HCT116 (cell line): ENCODE results near the gene ZNF646. TPM values are rescaled to one million over a fixed set of nuclear protein-coding genes. Genes with fewer than 3 reads are reported as not detected.

Experiments used
- ATAC-seq: fragments of 200-7000 bp; cut with Tn5 transposase; 2 replicates; pipeline ENCODE4 v1.9.1; 2020; ENCODE audit warnings: mild to moderate bottlenecking, moderate library complexity
- BruUV-seq: library from RNA; stranded (reverse); fragments of 400-500 nt; replicated peaks from 2 replicates; lab custom pipeline; 2021; lab: Mats Ljungman, UMichigan
- CTCF ChIA-PET: fragments of 300-600 bp; sonication (Branson Sonifier 250); formaldehyde crosslinking; loops from one replicate; lab custom pipeline; 2021; ENCODE audit warnings: antibody characterized with exemption; lab: Charles Lee
- POLR2A ChIA-PET: fragments of 300-600, 350-600 bp; sonication (Branson Sonifier 250); formaldehyde crosslinking; loops from one replicate; lab custom pipeline; 2021; ENCODE audit warnings: antibody characterized with exemption; lab: Charles Lee
- RAD21 ChIA-PET, 2 experiments: fragments of 300-600 bp; sonication (Branson Sonifier 250); formaldehyde crosslinking; loops; one replicate each; lab custom pipeline; 2023; ENCODE audit warnings: low total read pairs in 2 of 2; ENCODE audit not compliant: uncharacterized antibody in 2 of 2, unreplicated experiment in 2 of 2, low non-redundant PET in 1 of 2; lab: Charles Lee
- DNase-seq: peaks from one replicate; pipeline ENCODE4 v3.0.0-alpha.2; 2010; ENCODE audit warnings: low read depth, low spot score
- H2AFZ ChIP-seq: fragments of 200-600 bp; shearing (Covaris generic), sonication (generic); 2 replicates; pipeline ENCODE4 v1.6.1; 2017; ENCODE audit warnings: low read depth, mixed run types, mixed read lengths, antibody characterized with exemption, low read length; ENCODE audit not compliant: poor library complexity, severe bottlenecking
- H3K27ac ChIP-seq: 2 replicates; pipeline ENCODE4 v1.5.1; 2012; ENCODE audit warnings: low read depth, low read length
- H3K27me3 ChIP-seq: fragments of 200-600 bp; sonication (generic); 2 replicates; pipeline ENCODE4 v1.6.1; 2016; ENCODE audit warnings: mixed run types, low read length, mixed read lengths; ENCODE audit not compliant: insufficient read depth
- H3K36me3 ChIP-seq, 2 experiments: fragments of 200-500 bp in 1 of 2; fragments of 200-600 bp in 1 of 2; sonication (Bioruptor generic) in 1 of 2; sonication (generic) in 1 of 2; 2 replicates each; pipeline versions ENCODE4 v1.5.1 to v1.6.1; 2014 to 2016; ENCODE audit warnings: low read length in 2 of 2, inconsistent platforms in 1 of 2, mixed read lengths in 1 of 2, mixed run types in 1 of 2; ENCODE audit not compliant: insufficient read depth in 2 of 2, control insufficient read depth in 1 of 2
- H3K4me1 ChIP-seq, 2 experiments: fragments of 200-600 bp in 1 of 2; sonication (generic) in 1 of 2; 2 replicates each; pipeline versions ENCODE4 v1.5.1 to v1.6.1; 2012 to 2017; ENCODE audit warnings: low read length in 2 of 2, inconsistent platforms in 1 of 2, mild to moderate bottlenecking in 1 of 2, mixed read lengths in 1 of 2, mixed run types in 1 of 2, moderate library complexity in 1 of 2; ENCODE audit not compliant: insufficient read depth in 2 of 2, control insufficient read depth in 1 of 2
- H3K4me2 ChIP-seq: fragments of 200-600 bp; sonication (generic); 2 replicates; pipeline ENCODE4 v1.6.1; 2017; ENCODE audit warnings: mixed run types, low read length, mixed read lengths
- H3K4me3 ChIP-seq, 2 experiments: fragments of 200-600 bp in 1 of 2; sonication (generic) in 1 of 2; replicated peaks in 1 of 2; 2 replicates each; pipeline ENCODE4 v1.5.1; 2011 to 2016; ENCODE audit warnings: low read length in 2 of 2, control low read depth in 1 of 2, low read depth in 1 of 2, mild to moderate bottlenecking in 1 of 2, mixed read lengths in 1 of 2, mixed run types in 1 of 2
- H3K79me2 ChIP-seq: fragments of 200-600 bp; sonication (generic); 2 replicates; pipeline ENCODE4 v1.6.1; 2017; ENCODE audit warnings: mild to moderate bottlenecking, mixed run types, low read length, moderate library complexity, mixed read lengths; ENCODE audit not compliant: insufficient read depth
- H3K9ac ChIP-seq: fragments of 200-600 bp; sonication (generic); 2 replicates; pipeline ENCODE4 v1.6.1; 2016; ENCODE audit warnings: low read length, mixed read lengths
- H3K9me2 ChIP-seq: fragments of 200-600 bp; sonication (generic), shearing (Covaris generic); 2 replicates; pipeline ENCODE4 v1.6.1; 2017; ENCODE audit warnings: mixed run types, mild to moderate bottlenecking, moderate library complexity; ENCODE audit not compliant: insufficient read depth
- H3K9me3 ChIP-seq, 2 experiments: fragments of 200-500 bp in 1 of 2; fragments of 200-600 bp in 1 of 2; sonication (Bioruptor generic) in 1 of 2; sonication (generic) in 1 of 2; 2 replicates each; pipeline ENCODE4 v1.6.1; 2014 to 2017; ENCODE audit warnings: low read length in 2 of 2, mixed read lengths in 2 of 2, inconsistent platforms in 1 of 2, low read depth in 1 of 2, mild to moderate bottlenecking in 1 of 2, mixed run types in 1 of 2, moderate library complexity in 1 of 2; ENCODE audit not compliant: control insufficient read depth in 1 of 2, insufficient read depth in 1 of 2
- H4K20me1 ChIP-seq: fragments of 200-600 bp; sonication (generic), shearing (Covaris generic); 2 replicates; pipeline ENCODE4 v1.6.1; 2017; ENCODE audit warnings: mixed run types, mild to moderate bottlenecking, moderate library complexity; ENCODE audit not compliant: insufficient read depth
- CTCF ChIP-seq, 3 experiments: fragments of 200-600 bp in 1 of 3; sonication (generic) in 1 of 3; IDR thresholded peaks in 2 of 3; conservative IDR thresholded peaks in 1 of 3; 2 replicates each; pipeline ENCODE4 v1.5.1; 2012 to 2017; ENCODE audit warnings: low read depth in 2 of 3, low read length in 2 of 3, antibody characterized with exemption in 1 of 3, borderline replicate concordance in 1 of 3, control low read depth in 1 of 3, mild to moderate bottlenecking in 1 of 3, mixed read lengths in 1 of 3, mixed run types in 1 of 3, moderate library complexity in 1 of 3; ENCODE audit not compliant: insufficient read depth in 1 of 3
- ELF1 ChIP-seq: IDR thresholded peaks from 2 replicates; pipeline ENCODE4 v1.6.1; 2012; ENCODE audit warnings: low read depth, borderline replicate concordance
- EZH2 ChIP-seq: fragments of 200-600 bp; sonication (generic); IDR thresholded peaks from 2 replicates; pipeline ENCODE4 v1.6.1; 2017; ENCODE audit warnings: antibody characterized with exemption, mixed run types
- EZH2phosphoT487 ChIP-seq: fragments of 200-600 bp; IDR thresholded peaks from 2 replicates; pipeline ENCODE4 v1.6.1; 2018; ENCODE audit warnings: antibody characterized with exemption, borderline replicate concordance
- JUND ChIP-seq: IDR thresholded peaks from 2 replicates; pipeline ENCODE4 v1.6.1; 2012
- MAX ChIP-seq: IDR thresholded peaks from 2 replicates; pipeline ENCODE4 v1.6.1; 2012
- POLR2AphosphoS5 ChIP-seq: IDR thresholded peaks from 2 replicates; pipeline ENCODE4 v1.6.1; 2011; ENCODE audit warnings: mild to moderate bottlenecking, low read depth, low read length, moderate library complexity
- REST ChIP-seq: IDR thresholded peaks from 2 replicates; pipeline ENCODE4 v1.6.1; 2012; ENCODE audit warnings: low read depth
- SP1 ChIP-seq: IDR thresholded peaks from 2 replicates; pipeline ENCODE4 v1.6.1; 2012; ENCODE audit warnings: low read depth
- YY1 ChIP-seq: IDR thresholded peaks from 2 replicates; pipeline ENCODE4 v1.6.1; 2011; ENCODE audit warnings: low read length, low read depth, moderate library complexity, mild to moderate bottlenecking; ENCODE audit not compliant: insufficient replicate concordance; ENCODE audit errors: extremely low read depth
- ZFX ChIP-seq: fragments of 450-650 bp; IDR thresholded peaks from 2 replicates; pipeline ENCODE4 v1.6.1; 2017
- ZNF274 ChIP-seq: fragments of 200-500 bp; sonication (Bioruptor generic); IDR thresholded peaks from 2 replicates; pipeline ENCODE4 v1.6.1; 2014; ENCODE audit warnings: mild to moderate bottlenecking, low read depth, low read length, inconsistent platforms
- intact Hi-C: fragments of 100-400 bp; cut with micrococcal nuclease; formaldehyde crosslinking; loops from 2 replicates; pipeline ENCODE4 v1.10.0; 2022
- total RNA-seq: library from RNA; stranded (reverse); gene quantifications from one replicate; pipeline ENCODE4 v1.2.1, GENCODE V29; 2021; ENCODE audit not compliant: unreplicated experiment

ZNF646 gene
- total RNA-seq, 1 experiment from 2014 or later, result 17.7 TPM

- no peak overlapping the region for H3K9ac ChIP-seq
- no peak overlapping the region for H3K4me2 ChIP-seq
- ChIA-PET RAD21 (no interaction called here), CTCF (no interaction called here), POLR2A (interaction anchor here (0.5 kb wide), 1 partner anchor 173 kb away, joined by 3 read pairs; no protein-coding TSS in a partner anchor)
- no peak overlapping the region for H3K27ac ChIP-seq
- peaks cover under 1 to 5% of the 10 kb centered on the region in 2 experiments; a peak in 2 of 4 replicates for H3K4me1 ChIP-seq
- H3K9me3 ChIP-seq, result no peaks in the 10 kb centered on the region
- H4K20me1 ChIP-seq, result no peaks in the 10 kb centered on the region
- no TSS peak for BruUV-seq
- DNase-seq (no peak), ATAC-seq (no peak)
- H3K36me3 ChIP-seq, result peaks cover 0 to 14% of the 10 kb centered on the region in 2 experiments; a peak in 3 of 4 replicates
- intact Hi-C loops, result no loop called here
- H3K9me2 ChIP-seq, result no peaks in the 10 kb centered on the region
- TF ChIP-seq ZFX, result no peak
- no peak for TF ChIP-seq POLR2AphosphoS5
- no peak for TF ChIP-seq REST
- TF ChIP-seq SP1, result no peak
- no peak for TF ChIP-seq YY1
- TF ChIP-seq ELF1, result no peak
- no peak for TF ChIP-seq ZNF274
- no peak for TF ChIP-seq CTCF (IDR thresholded peaks at IDR 0.05 in 2 of 3, conservative IDR thresholded peaks at IDR 0.05 in 1 of 3; ENCODE audit: borderline replicate concordance in 1 of 3, insufficient read depth in 1 of 3, low read depth in 2 of 3, low read length in 2 of 3)
- no peak for TF ChIP-seq EZH2phosphoT487
- TF ChIP-seq EZH2, result no peak
- no peak for TF ChIP-seq JUND
- TF ChIP-seq MAX, result no peak
- no peak overlapping the region for H3K4me3 ChIP-seq
- no peak overlapping the region for H2AFZ ChIP-seq
- H3K79me2 ChIP-seq, result peaks cover 16% of the 10 kb centered on the region
- H3K27me3 ChIP-seq, result no peaks in the 10 kb centered on the region
These were observed 13.3 kb downstream of the ZNF646 start for GRCh38 chr16:31087481-31087880.
